Glomerular endothelial cell (primary cell): ENCODE data around the gene RNASE13. TPM values are rescaled to one million over a fixed set of nuclear protein-coding genes. Genes with fewer than 3 reads are reported as not detected.
"Not testable (repeated sequence)": the region's sequence is repeated elsewhere in the genome, so short reads cannot be mapped to it uniquely, and the experiment has no call there.

Source experiments
- DNase-seq: peaks from one replicate; pipeline ENCODE4 v3.0.0-alpha.2; 2011; ENCODE audit warnings: low read depth, low spot score; ENCODE audit errors: extremely low read depth
- total RNA-seq: library from RNA; depleted of rRNA; stranded (reverse); fragments of >200 nt; gene quantifications from 2 replicates; pipeline ENCODE4 v1.2.3, GENCODE V29; 2015

RNASE13 gene
- total RNA-seq, 1 donor from 2014 or later = not detected

GRCh38 chr14:21043387-21043973 lies 8.9 kb upstream of the RNASE13 start:
- no peak for DNase-seq

GRCh38 chr14:21042918-21043317 lies 8.3 kb upstream of the RNASE13 start:
- no peak for DNase-seq

GRCh38 chr14:21041676-21042433 lies 7.2 kb upstream of the RNASE13 start, which contains the start of gene RNASE7:
Gene RNASE7, plus strand, starts transcription at chr14:21042362. Its CDS starts 631 bp downstream, at chr14:21042993.
- no peak for DNase-seq

- DNase-seq = not testable (repeated sequence)
These were observed 6.3 kb upstream of the RNASE13 start for GRCh38 chr14:21040941-21041340.

- no peak for DNase-seq
These were observed 5.8 kb upstream of the RNASE13 start for GRCh38 chr14:21040370-21040925.

GRCh38 chr14:21039585-21040369 lies 5.2 kb upstream of the RNASE13 start:
- DNase-seq = peak; percentile 27

GRCh38 chr14:21038441-21039422 lies 4.1 kb upstream of the RNASE13 start:
- DNase-seq = no peak

- DNase-seq = no peak
These were observed 2.5 kb upstream of the RNASE13 start for GRCh38 chr14:21037156-21037555.

GRCh38 chr14:21036751-21037150 lies 2.1 kb upstream of the RNASE13 start:
- DNase-seq = no peak

GRCh38 chr14:21033133-21033698 lies 1.4 kb downstream of the RNASE13 start:
- DNase-seq = no peak

- no peak for DNase-seq
These were observed 2.1 kb downstream of the RNASE13 start for GRCh38 chr14:21032326-21033132.

- DNase-seq = no peak
These were observed 4.1 kb downstream of the RNASE13 start for GRCh38 chr14:21030531-21030930.

GRCh38 chr14:21029917-21030316 lies 4.7 kb downstream of the RNASE13 start, which contains the start of gene TPPP2:
Gene TPPP2, plus strand, starts transcription at chr14:21030217. Its CDS starts 365 bp downstream, at chr14:21030582.
- no peak for DNase-seq

GRCh38 chr14:21026988-21027315 lies 7.7 kb downstream of the RNASE13 start:
- DNase-seq = no peak

- DNase-seq = no peak
These were observed 8.2 kb downstream of the RNASE13 start for GRCh38 chr14:21026274-21026987.

- DNase-seq = no peak
These were observed 9.0 kb downstream of the RNASE13 start for GRCh38 chr14:21025371-21026273.
